ENCODE results near the gene GRPEL1. TPM values are rescaled to one million over a fixed set of nuclear protein-coding genes. Genes with fewer than 3 reads are reported as not detected.

Gene GRPEL1
- total RNA-seq, 1 experiment from 2014 or later: 74.5 TPM

DNA sequence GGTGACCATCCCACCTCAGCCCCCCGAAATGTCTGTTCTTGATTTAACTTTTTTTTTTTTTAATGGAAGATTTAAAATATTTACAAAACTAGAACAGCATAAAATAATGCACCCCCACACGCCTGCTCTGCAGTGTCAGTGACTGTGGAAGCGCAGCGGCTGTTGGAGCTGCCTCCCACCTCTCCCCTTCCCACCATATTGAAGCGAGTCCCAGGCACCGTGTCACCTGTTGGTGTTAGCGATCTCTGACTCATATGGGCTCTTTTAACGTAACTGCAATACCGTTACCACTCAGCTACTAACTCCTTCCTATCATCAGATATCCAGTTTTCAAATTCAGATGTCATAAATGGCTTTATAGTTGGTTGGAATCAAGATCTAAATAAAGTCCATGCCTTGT lies 41.8 kb downstream of the GRPEL1 start:
- ATAC-seq: no peak
- Histone ChIP-seq H3F3A (ENCODE audit: low read length, unreplicated experiment) (no peaks in the 10 kb centered on the region), H3K79me2 (ENCODE audit: low read length) (no peaks in the 10 kb centered on the region; the same call in 1 of the 2 replicates), H3K27me3 (ENCODE audit: low read length) (no peaks in the 10 kb centered on the region), H3K4me1 (ENCODE audit: insufficient read depth, low read length) (peaks cover 11% of the 10 kb centered on the region), H3K36me3 (ENCODE audit: low read depth, low read length) (peaks cover 7% of the 10 kb centered on the region), H3K9me3 (ENCODE audit: low read length) (no peaks in the 10 kb centered on the region), H4K20me1 (ENCODE audit: low read length) (no peaks in the 10 kb centered on the region), H2AFZ (ENCODE audit: low read length) (no peak overlapping the region), H3K4me3 (ENCODE audit: low read length) (no peak overlapping the region), H3K9me2 (replicated peaks; ENCODE audit: low read length) (no peaks in the 10 kb centered on the region), H3K9ac (ENCODE audit: low read length) (no peak overlapping the region), H3K27ac (ENCODE audit: low read length) (no peak overlapping the region), H3K4me2 (ENCODE audit: low read length) (no peak overlapping the region)
- TF ChIP-seq EZH2 (IDR thresholded peaks at IDR 0.05; ENCODE audit: low read length, unreplicated experiment) (no peak), EZH2phosphoT487 (IDR thresholded peaks at IDR 0.05; ENCODE audit: borderline replicate concordance, low read length) (no peak)
- TF ChIP-seq, protein P1, sequence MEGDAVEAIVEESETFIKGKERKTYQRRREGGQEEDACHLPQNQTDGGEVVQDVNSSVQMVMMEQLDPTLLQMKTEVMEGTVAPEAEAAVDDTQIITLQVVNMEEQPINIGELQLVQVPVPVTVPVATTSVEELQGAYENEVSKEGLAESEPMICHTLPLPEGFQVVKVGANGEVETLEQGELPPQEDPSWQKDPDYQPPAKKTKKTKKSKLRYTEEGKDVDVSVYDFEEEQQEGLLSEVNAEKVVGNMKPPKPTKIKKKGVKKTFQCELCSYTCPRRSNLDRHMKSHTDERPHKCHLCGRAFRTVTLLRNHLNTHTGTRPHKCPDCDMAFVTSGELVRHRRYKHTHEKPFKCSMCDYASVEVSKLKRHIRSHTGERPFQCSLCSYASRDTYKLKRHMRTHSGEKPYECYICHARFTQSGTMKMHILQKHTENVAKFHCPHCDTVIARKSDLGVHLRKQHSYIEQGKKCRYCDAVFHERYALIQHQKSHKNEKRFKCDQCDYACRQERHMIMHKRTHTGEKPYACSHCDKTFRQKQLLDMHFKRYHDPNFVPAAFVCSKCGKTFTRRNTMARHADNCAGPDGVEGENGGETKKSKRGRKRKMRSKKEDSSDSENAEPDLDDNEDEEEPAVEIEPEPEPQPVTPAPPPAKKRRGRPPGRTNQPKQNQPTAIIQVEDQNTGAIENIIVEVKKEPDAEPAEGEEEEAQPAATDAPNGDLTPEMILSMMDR (conservative IDR thresholded peaks at IDR 0.05; ENCODE audit: low read depth, low read length): no peak
- intact Hi-C loops (cut with micrococcal nuclease): no loop called here
- no TSS peak for BruUV-seq (replicated peaks)
- ChIA-PET CTCF (no interaction called here), POLR2A (ENCODE audit: unreplicated experiment) (no interaction called here)
- DNase-seq: no peak

DNA sequence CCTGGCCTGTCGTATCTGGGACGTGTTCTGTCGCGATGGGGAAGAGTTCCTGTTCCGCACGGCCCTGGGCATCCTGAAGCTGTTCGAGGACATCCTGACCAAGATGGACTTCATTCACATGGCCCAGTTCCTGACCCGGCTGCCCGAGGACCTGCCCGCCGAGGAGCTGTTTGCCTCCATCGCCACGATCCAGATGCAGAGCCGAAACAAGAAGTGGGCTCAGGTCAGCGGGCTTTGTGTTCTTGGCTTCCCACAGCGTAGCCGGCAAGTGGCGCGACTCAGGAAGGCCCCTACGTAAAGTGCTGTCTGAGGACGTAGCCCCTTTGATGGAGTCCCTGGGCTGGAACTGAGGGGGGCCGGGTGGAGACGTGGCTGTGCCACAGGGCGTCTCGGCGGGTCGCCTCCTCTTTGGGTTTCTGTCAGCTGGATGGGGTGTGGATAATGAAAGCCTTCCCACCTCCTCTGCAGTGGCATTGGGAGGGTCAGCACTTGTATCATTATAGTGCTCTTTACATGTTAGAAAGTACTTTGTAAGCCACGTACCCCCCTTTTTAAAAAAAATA lies 42.7 kb downstream of the GRPEL1 start:
- no peak for DNase-seq
- ChIA-PET CTCF (no interaction called here), POLR2A (ENCODE audit: unreplicated experiment) (no interaction called here)

DNA sequence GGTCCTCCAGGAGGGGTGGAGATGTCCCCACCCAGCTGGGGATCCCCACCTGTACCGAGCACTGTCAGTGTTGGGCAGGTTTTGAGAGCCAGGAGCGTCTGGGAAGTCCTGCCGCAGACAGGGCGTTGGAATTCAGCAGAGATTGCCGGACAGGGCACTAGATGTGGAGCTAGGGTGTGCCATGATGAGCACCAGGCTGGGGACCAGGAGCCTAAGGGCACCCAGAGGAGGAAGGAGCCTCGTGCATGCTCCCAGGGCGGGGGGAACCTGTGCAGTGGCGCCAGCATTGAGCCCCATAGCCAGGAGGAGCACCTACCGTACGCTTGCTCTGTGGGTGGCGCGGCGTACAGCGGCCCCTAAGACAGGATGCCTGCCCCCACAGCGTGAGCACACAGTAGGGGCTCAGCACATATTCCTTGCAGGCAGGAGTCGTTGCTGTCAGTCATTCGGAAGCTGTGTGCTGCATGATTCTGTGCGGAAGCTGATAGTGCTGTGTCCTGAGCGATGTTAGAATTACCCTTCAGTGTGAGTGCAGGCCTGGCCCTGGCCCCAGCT lies 43.5 kb downstream of the GRPEL1 start:
- POLR2A ChIA-PET (ENCODE audit: unreplicated experiment): no interaction called here
- H3K9me2 ChIP-seq (replicated peaks; ENCODE audit: low read length): no peaks in the 10 kb centered on the region
- no TSS peak for BruUV-seq (replicated peaks)

More for the DNA sequence above, 42.7 kb downstream of the GRPEL1 start:
- BruUV-seq (replicated peaks): no TSS peak
- H3K9me2 ChIP-seq (replicated peaks; ENCODE audit: low read length): no peaks in the 10 kb centered on the region
- no peak overlapping the region for H3K27ac ChIP-seq (ENCODE audit: low read length)
- TF ChIP-seq EZH2phosphoT487 (IDR thresholded peaks at IDR 0.05; ENCODE audit: borderline replicate concordance, low read length) (no peak), EZH2 (IDR thresholded peaks at IDR 0.05; ENCODE audit: low read length, unreplicated experiment) (no peak)
- TF ChIP-seq, protein P1 (conservative IDR thresholded peaks at IDR 0.05; ENCODE audit: low read depth, low read length): no peak
- H3K9ac ChIP-seq (ENCODE audit: low read length): no peak overlapping the region
- H3K27me3 ChIP-seq (ENCODE audit: low read length): no peaks in the 10 kb centered on the region
- no peaks in the 10 kb centered on the region for H4K20me1 ChIP-seq (ENCODE audit: low read length)
- no peak overlapping the region for H3K4me3 ChIP-seq (ENCODE audit: low read length)
- H3K79me2 ChIP-seq (ENCODE audit: low read length): no peaks in the 10 kb centered on the region; the same call in 1 of the 2 replicates
- no peak for ATAC-seq
- H3K4me1 ChIP-seq (ENCODE audit: insufficient read depth, low read length): peaks cover 11% of the 10 kb centered on the region
- no peak overlapping the region for H3K4me2 ChIP-seq (ENCODE audit: low read length)
- H3K9me3 ChIP-seq (ENCODE audit: low read length): no peaks in the 10 kb centered on the region
- no peak overlapping the region for H2AFZ ChIP-seq (ENCODE audit: low read length)
- no peaks in the 10 kb centered on the region for H3F3A ChIP-seq (ENCODE audit: low read length, unreplicated experiment)
- peaks cover 3% of the 10 kb centered on the region for H3K36me3 ChIP-seq (ENCODE audit: low read depth, low read length)
- intact Hi-C loops (cut with micrococcal nuclease): no loop called here

More for the DNA sequence above, 43.5 kb downstream of the GRPEL1 start:
- H3K27me3 ChIP-seq (ENCODE audit: low read length): no peaks in the 10 kb centered on the region
- peaks cover 11% of the 10 kb centered on the region for H3K4me1 ChIP-seq (ENCODE audit: insufficient read depth, low read length)
- no peak overlapping the region for H3K4me2 ChIP-seq (ENCODE audit: low read length)
- ATAC-seq: no peak
- H3K27ac ChIP-seq (ENCODE audit: low read length): no peak overlapping the region
- H3K9ac ChIP-seq (ENCODE audit: low read length): no peak overlapping the region
- no peaks in the 10 kb centered on the region for H3K9me3 ChIP-seq (ENCODE audit: low read length)
- H3K36me3 ChIP-seq (ENCODE audit: low read depth, low read length): peaks cover 3% of the 10 kb centered on the region
- H4K20me1 ChIP-seq (ENCODE audit: low read length): no peaks in the 10 kb centered on the region
- CTCF ChIA-PET: no interaction called here
- H3F3A ChIP-seq (ENCODE audit: low read length, unreplicated experiment): no peaks in the 10 kb centered on the region
- no peak for DNase-seq
- H3K4me3 ChIP-seq (ENCODE audit: low read length): no peak overlapping the region
- no peak overlapping the region for H2AFZ ChIP-seq (ENCODE audit: low read length)
- no peaks in the 10 kb centered on the region; the same call in 1 of the 2 replicates for H3K79me2 ChIP-seq (ENCODE audit: low read length)
- intact Hi-C loops (cut with micrococcal nuclease): no loop called here
- TF ChIP-seq EZH2 (IDR thresholded peaks at IDR 0.05; ENCODE audit: low read length, unreplicated experiment) (no peak), EZH2phosphoT487 (IDR thresholded peaks at IDR 0.05; ENCODE audit: borderline replicate concordance, low read length) (no peak)
- TF ChIP-seq, protein P1 (conservative IDR thresholded peaks at IDR 0.05; ENCODE audit: low read depth, low read length): no peak
